ELF-1 (cell line): ENCODE data around the gene REL.
"Not testable (repeated sequence)": the region's sequence is repeated elsewhere in the genome, so short reads cannot be mapped to it uniquely, and the experiment has no call there.

Experiments used
- DNase-seq: peaks from one replicate; pipeline ENCODE4 v3.0.0-alpha.2; 2016; ENCODE audit warnings: low read depth, low spot score

REL gene

GRCh38 chr2:60867848-60868247 is 13.5 kb upstream of the REL start:
- no peak for DNase-seq

GRCh38 chr2:60868589-60869273 is 12.6 kb upstream of the REL start:
- DNase-seq, result no peak

- DNase-seq, result no peak
Measured at GRCh38 chr2:60872510-60872928, 8.9 kb upstream of the REL start.

- no peak for DNase-seq
Measured at GRCh38 chr2:60873381-60873780, 8.0 kb upstream of the REL start.

GRCh38 chr2:60875520-60875919 is 5.9 kb upstream of the REL start:
- no peak for DNase-seq

GRCh38 chr2:60880643-60881046 is 729 bp upstream of the REL start:
- no peak for DNase-seq

GRCh38 chr2:60882971-60883753 is 1.8 kb downstream of the REL start:
- DNase-seq, result no peak

- DNase-seq, result no peak
Measured at GRCh38 chr2:60883896-60884295, 2.5 kb downstream of the REL start.

- DNase-seq, result no peak
Measured at GRCh38 chr2:60884800-60885199, 3.4 kb downstream of the REL start.

- no peak for DNase-seq
Measured at GRCh38 chr2:60885683-60886082, 4.3 kb downstream of the REL start.

GRCh38 chr2:60886991-60887390 is 5.6 kb downstream of the REL start:
- no peak for DNase-seq

- no peak for DNase-seq
Measured at GRCh38 chr2:60888853-60889252, 7.5 kb downstream of the REL start.

GRCh38 chr2:60889581-60890392 is 8.4 kb downstream of the REL start:
- DNase-seq, result not testable (repeated sequence)

- DNase-seq, result no peak
Measured at GRCh38 chr2:60890393-60890707, 9.0 kb downstream of the REL start.

- no peak for DNase-seq
Measured at GRCh38 chr2:60891180-60891579, 9.8 kb downstream of the REL start.

- no peak for DNase-seq
Measured at GRCh38 chr2:60898567-60898966, 17.2 kb downstream of the REL start.

- DNase-seq, result no peak
Measured at GRCh38 chr2:60899230-60899891, 18.0 kb downstream of the REL start.

- no peak for DNase-seq
Measured at GRCh38 chr2:60899892-60900249, 18.5 kb downstream of the REL start.

- not testable (repeated sequence) for DNase-seq
Measured at GRCh38 chr2:60901296-60901695, 19.9 kb downstream of the REL start.

GRCh38 chr2:60905867-60906266 is 24.5 kb downstream of the REL start:
- not testable (repeated sequence) for DNase-seq

GRCh38 chr2:60906395-60906794 is 25.0 kb downstream of the REL start:
- no peak for DNase-seq

GRCh38 chr2:60907329-60907728 is 26.0 kb downstream of the REL start:
- no peak for DNase-seq
